ENCODE results near the gene EMC6.

The EMC6 gene

GRCh38 chr17:3656755-3657587 is 11.6 kb upstream of the EMC6 start:
- H3K27me3 ChIP-seq (ENCODE audit: insufficient read depth, insufficient read length) = no peaks in the 10 kb centered on the region
- peaks cover 11% of the 10 kb centered on the region for H3K4me1 ChIP-seq (ENCODE audit: insufficient read depth, insufficient read length)
- H3K9ac ChIP-seq (ENCODE audit: insufficient read length, low read depth) = no peak overlapping the region
- no peaks in the 10 kb centered on the region for H3K9me3 ChIP-seq (ENCODE audit: insufficient read depth, low read length)
- TF ChIP-seq ZNF274 (IDR thresholded peaks at IDR 0.05; ENCODE audit: low read depth, low read length) = no peak
- TF ChIP-seq YY1 (IDR thresholded peaks at IDR 0.05; ENCODE audit: insufficient read depth, insufficient read length) = no peak
- TF ChIP-seq SUZ12 (IDR thresholded peaks at IDR 0.05; ENCODE audit: extremely low read depth, insufficient read depth, insufficient read length) = no peak
- no peak overlapping the region for H3K4me3 ChIP-seq (ENCODE audit: insufficient read length, low read depth)
- peaks cover 45% of the 10 kb centered on the region for H3K36me3 ChIP-seq (ENCODE audit: insufficient read depth, insufficient read length, low read length)
- DNase-seq (ENCODE audit: low read depth, low spot score) = no peak

- no peak for TF ChIP-seq ZNF274 (IDR thresholded peaks at IDR 0.05; ENCODE audit: low read depth, low read length)
- no peak for TF ChIP-seq YY1 (IDR thresholded peaks at IDR 0.05; ENCODE audit: insufficient read depth, insufficient read length)
- no peak for TF ChIP-seq SUZ12 (IDR thresholded peaks at IDR 0.05; ENCODE audit: extremely low read depth, insufficient read depth, insufficient read length)
- no peak for DNase-seq (ENCODE audit: low read depth, low spot score)
Observed at GRCh38 chr17:3657588-3657869, 11.1 kb upstream of the EMC6 start.

GRCh38 chr17:3657874-3658783 is 10.5 kb upstream of the EMC6 start:
- Histone ChIP-seq H3K36me3 (ENCODE audit: insufficient read depth, insufficient read length, low read length) (peaks cover 45% of the 10 kb centered on the region), H3K4me3 (ENCODE audit: insufficient read length, low read depth) (no peak overlapping the region), H3K27me3 (ENCODE audit: insufficient read depth, insufficient read length) (no peaks in the 10 kb centered on the region), H3K9me3 (ENCODE audit: insufficient read depth, low read length) (no peaks in the 10 kb centered on the region), H3K4me1 (ENCODE audit: insufficient read depth, insufficient read length) (peaks cover 11% of the 10 kb centered on the region), H3K9ac (ENCODE audit: insufficient read length, low read depth) (no peak overlapping the region)
- TF ChIP-seq SUZ12 (IDR thresholded peaks at IDR 0.05; ENCODE audit: extremely low read depth, insufficient read depth, insufficient read length) (no peak), ZNF274 (IDR thresholded peaks at IDR 0.05; ENCODE audit: low read depth, low read length) (no peak), YY1 (IDR thresholded peaks at IDR 0.05; ENCODE audit: insufficient read depth, insufficient read length) (no peak)
- no peak for DNase-seq (ENCODE audit: low read depth, low spot score)

More at GRCh38 chr17:3657588-3657869, 11.1 kb upstream of the EMC6 start:
- Histone ChIP-seq H3K4me1 (ENCODE audit: insufficient read depth, insufficient read length) (peaks cover 11% of the 10 kb centered on the region), H3K4me3 (ENCODE audit: insufficient read length, low read depth) (no peak overlapping the region), H3K27me3 (ENCODE audit: insufficient read depth, insufficient read length) (no peaks in the 10 kb centered on the region), H3K9ac (ENCODE audit: insufficient read length, low read depth) (no peak overlapping the region), H3K9me3 (ENCODE audit: insufficient read depth, low read length) (no peaks in the 10 kb centered on the region), H3K36me3 (ENCODE audit: insufficient read depth, insufficient read length, low read length) (peaks cover 45% of the 10 kb centered on the region)

GRCh38 chr17:3658784-3659449 is 9.7 kb upstream of the EMC6 start:
- Histone ChIP-seq H3K4me1 (ENCODE audit: insufficient read depth, insufficient read length) (peaks cover 11% of the 10 kb centered on the region), H3K9me3 (ENCODE audit: insufficient read depth, low read length) (no peaks in the 10 kb centered on the region), H3K9ac (ENCODE audit: insufficient read length, low read depth) (no peak overlapping the region), H3K36me3 (ENCODE audit: insufficient read depth, insufficient read length, low read length) (peaks cover 53% of the 10 kb centered on the region), H3K27me3 (ENCODE audit: insufficient read depth, insufficient read length) (no peaks in the 10 kb centered on the region), H3K4me3 (ENCODE audit: insufficient read length, low read depth) (no peak overlapping the region)
- no peak for DNase-seq (ENCODE audit: low read depth, low spot score)
- TF ChIP-seq SUZ12 (IDR thresholded peaks at IDR 0.05; ENCODE audit: extremely low read depth, insufficient read depth, insufficient read length) = no peak
- no peak for TF ChIP-seq ZNF274 (IDR thresholded peaks at IDR 0.05; ENCODE audit: low read depth, low read length)
- TF ChIP-seq YY1 (IDR thresholded peaks at IDR 0.05; ENCODE audit: insufficient read depth, insufficient read length) = no peak

- H3K9ac ChIP-seq (ENCODE audit: insufficient read length, low read depth) = no peak overlapping the region
- no peak overlapping the region for H3K4me3 ChIP-seq (ENCODE audit: insufficient read length, low read depth)
- H3K9me3 ChIP-seq (ENCODE audit: insufficient read depth, low read length) = no peaks in the 10 kb centered on the region
- no peaks in the 10 kb centered on the region for H3K27me3 ChIP-seq (ENCODE audit: insufficient read depth, insufficient read length)
- peaks cover 11% of the 10 kb centered on the region for H3K4me1 ChIP-seq (ENCODE audit: insufficient read depth, insufficient read length)
- TF ChIP-seq YY1 (IDR thresholded peaks at IDR 0.05; ENCODE audit: insufficient read depth, insufficient read length) (no peak), SUZ12 (IDR thresholded peaks at IDR 0.05; ENCODE audit: extremely low read depth, insufficient read depth, insufficient read length) (no peak), ZNF274 (IDR thresholded peaks at IDR 0.05; ENCODE audit: low read depth, low read length) (no peak)
- H3K36me3 ChIP-seq (ENCODE audit: insufficient read depth, insufficient read length, low read length) = peaks cover 60% of the 10 kb centered on the region
- no peak for DNase-seq (ENCODE audit: low read depth, low spot score)
Observed at GRCh38 chr17:3659541-3660111, 9.0 kb upstream of the EMC6 start.

- no peak overlapping the region for H3K9ac ChIP-seq (ENCODE audit: insufficient read length, low read depth)
- no peak overlapping the region for H3K4me3 ChIP-seq (ENCODE audit: insufficient read length, low read depth)
- DNase-seq (ENCODE audit: low read depth, low spot score) = no peak
- no peak for TF ChIP-seq ZNF274 (IDR thresholded peaks at IDR 0.05; ENCODE audit: low read depth, low read length)
- no peak for TF ChIP-seq YY1 (IDR thresholded peaks at IDR 0.05; ENCODE audit: insufficient read depth, insufficient read length)
- no peak for TF ChIP-seq SUZ12 (IDR thresholded peaks at IDR 0.05; ENCODE audit: extremely low read depth, insufficient read depth, insufficient read length)
- no peaks in the 10 kb centered on the region for H3K9me3 ChIP-seq (ENCODE audit: insufficient read depth, low read length)
- H3K36me3 ChIP-seq (ENCODE audit: insufficient read depth, insufficient read length, low read length) = peaks cover 62% of the 10 kb centered on the region
- H3K4me1 ChIP-seq (ENCODE audit: insufficient read depth, insufficient read length) = peaks cover 11% of the 10 kb centered on the region
- H3K27me3 ChIP-seq (ENCODE audit: insufficient read depth, insufficient read length) = no peaks in the 10 kb centered on the region
Observed at GRCh38 chr17:3660311-3660891, 8.2 kb upstream of the EMC6 start.

Measured in NT2/D1 (cell line).